Measurements from ENCODE around the gene UBXN11.

The UBXN11 gene

DNA sequence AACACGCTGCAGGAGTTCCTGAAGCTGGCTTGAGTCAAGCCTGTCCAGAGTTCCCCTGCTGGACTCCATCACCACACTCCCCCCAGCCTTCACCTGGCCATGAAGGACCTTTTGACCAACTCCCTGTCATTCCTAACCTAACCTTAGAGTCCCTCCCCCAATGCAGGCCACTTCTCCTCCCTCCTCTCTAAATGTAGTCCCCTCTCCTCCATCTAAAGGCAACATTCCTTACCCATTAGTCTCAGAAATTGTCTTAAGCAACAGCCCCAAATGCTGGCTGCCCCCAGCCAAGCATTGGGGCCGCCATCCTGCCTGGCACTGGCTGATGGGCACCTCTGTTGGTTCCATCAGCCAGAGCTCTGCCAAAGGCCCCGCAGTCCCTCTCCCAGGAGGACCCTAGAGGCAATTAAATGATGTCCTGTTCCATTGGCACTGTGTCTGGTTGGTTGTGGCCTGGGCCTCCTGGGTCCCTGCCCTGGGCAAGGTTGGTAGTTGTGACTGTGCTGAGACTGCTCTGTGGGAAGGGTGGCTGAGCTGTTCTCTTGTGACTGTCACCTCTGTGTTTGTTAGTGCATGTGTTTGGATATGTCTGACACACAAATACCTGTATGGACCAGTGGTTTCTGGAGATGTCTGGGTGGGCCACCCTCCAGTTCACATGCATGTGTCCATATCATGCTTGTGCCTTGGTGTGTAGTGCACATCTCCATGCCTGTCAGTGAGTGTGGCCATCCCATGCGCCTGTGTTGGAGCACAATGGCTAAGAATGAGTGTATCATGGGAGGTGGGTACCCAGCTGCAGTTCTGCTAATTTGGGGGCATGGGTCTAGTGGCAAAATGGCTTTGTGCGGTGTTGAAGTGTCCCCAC lies 25.1 kb downstream of the UBXN11 start:
- Histone ChIP-seq H4K20me1 (ENCODE audit: low read depth, low read length) (no peaks in the 10 kb centered on the region; the same call in 1 of the 2 replicates), H3K9ac (ENCODE audit: low read length) (peak overlapping the region; percentile 72; the same call in 1 of the 2 replicates), H3K27me3 (ENCODE audit: low read length) (no peaks in the 10 kb centered on the region), H3K9me3 (ENCODE audit: insufficient read depth, low read length) (no peaks in the 10 kb centered on the region), H2AFZ (ENCODE audit: low read depth, low read length, severe bottlenecking) (no peak overlapping the region), H3K9me2 (replicated peaks; ENCODE audit: insufficient read depth, low read length) (no peaks in the 10 kb centered on the region), H3F3A (ENCODE audit: insufficient read depth) (peaks cover 23% of the 10 kb centered on the region), H3K4me3 (ENCODE audit: insufficient read depth, low read length, poor library complexity, severe bottlenecking) (no peak overlapping the region), H3K27ac (ENCODE audit: low read depth, low read length) (peak overlapping the region; percentile 36), H3K79me2 (ENCODE audit: insufficient read depth, low read length) (peaks cover 4% of the 10 kb centered on the region; the same call in 1 of the 2 replicates), H3K36me3 (ENCODE audit: low read length) (no peaks in the 10 kb centered on the region), H3K4me2 (ENCODE audit: low read depth, low read length, poor library complexity, severe bottlenecking) (peak overlapping the region; percentile 77)
- TF ChIP-seq EZH2phosphoT487 (conservative IDR thresholded peaks at IDR 0.05; ENCODE audit: low read length) (no peak), CTCF (IDR thresholded peaks at IDR 0.05; ENCODE audit: insufficient read depth, low read length, poor library complexity, severe bottlenecking) (no peak)

DNA sequence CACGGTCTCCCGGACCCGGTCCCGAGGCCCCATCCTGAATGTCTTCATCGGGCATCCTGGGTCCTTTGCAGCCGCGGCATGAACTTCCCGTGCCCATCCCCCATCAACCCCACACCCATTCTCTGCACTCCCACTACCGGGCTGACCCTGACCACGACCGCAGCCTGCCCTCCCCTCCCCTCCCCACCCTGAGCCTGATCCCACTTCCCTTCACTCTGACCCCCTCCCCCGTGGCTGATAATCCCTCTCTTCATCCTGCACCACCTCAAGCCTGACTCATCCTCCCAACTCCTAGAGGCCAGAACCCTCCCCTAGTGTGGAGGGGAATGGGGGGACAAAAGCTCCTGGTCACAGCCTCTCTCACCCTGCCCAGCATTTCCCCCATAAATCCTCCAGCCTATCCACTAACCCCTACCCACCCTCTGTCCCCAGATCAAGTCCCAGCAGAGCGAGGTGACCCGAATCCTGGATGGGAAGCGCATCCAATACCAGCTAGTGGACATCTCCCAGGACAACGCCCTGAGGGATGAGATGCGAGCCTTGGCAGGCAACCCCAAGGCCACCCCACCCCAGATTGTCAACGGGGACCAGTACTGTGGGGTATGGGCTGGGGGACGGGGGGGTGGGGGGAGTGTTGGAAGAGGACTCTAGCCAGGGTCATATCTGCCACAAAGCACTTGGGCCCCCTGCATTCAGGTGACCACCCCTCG lies 25.9 kb downstream of the UBXN11 start:
- Histone ChIP-seq H3K79me2 (ENCODE audit: insufficient read depth, low read length) (peaks cover 4% of the 10 kb centered on the region; the same call in 1 of the 2 replicates), H3K9me2 (replicated peaks; ENCODE audit: insufficient read depth, low read length) (no peaks in the 10 kb centered on the region), H2AFZ (ENCODE audit: low read depth, low read length, severe bottlenecking) (peak overlapping the region; percentile 46), H3K4me3 (ENCODE audit: insufficient read depth, low read length, poor library complexity, severe bottlenecking) (peak overlapping the region; percentile 60), H3K9ac (ENCODE audit: low read length) (peak overlapping the region; percentile 72), H3K9me3 (ENCODE audit: insufficient read depth, low read length) (no peaks in the 10 kb centered on the region), H3K4me2 (ENCODE audit: low read depth, low read length, poor library complexity, severe bottlenecking) (peak overlapping the region; percentile 77), H3K27me3 (ENCODE audit: low read length) (no peaks in the 10 kb centered on the region), H3K27ac (ENCODE audit: low read depth, low read length) (peak overlapping the region; percentile 78), H4K20me1 (ENCODE audit: low read depth, low read length) (no peaks in the 10 kb centered on the region; the same call in 1 of the 2 replicates), H3F3A (ENCODE audit: insufficient read depth) (peaks cover 19% of the 10 kb centered on the region), H3K36me3 (ENCODE audit: low read length) (no peaks in the 10 kb centered on the region)
- TF ChIP-seq CTCF (IDR thresholded peaks at IDR 0.05; ENCODE audit: insufficient read depth, low read length, poor library complexity, severe bottlenecking) = no peak
- TF ChIP-seq EZH2phosphoT487 (conservative IDR thresholded peaks at IDR 0.05; ENCODE audit: low read length) = no peak

DNA sequence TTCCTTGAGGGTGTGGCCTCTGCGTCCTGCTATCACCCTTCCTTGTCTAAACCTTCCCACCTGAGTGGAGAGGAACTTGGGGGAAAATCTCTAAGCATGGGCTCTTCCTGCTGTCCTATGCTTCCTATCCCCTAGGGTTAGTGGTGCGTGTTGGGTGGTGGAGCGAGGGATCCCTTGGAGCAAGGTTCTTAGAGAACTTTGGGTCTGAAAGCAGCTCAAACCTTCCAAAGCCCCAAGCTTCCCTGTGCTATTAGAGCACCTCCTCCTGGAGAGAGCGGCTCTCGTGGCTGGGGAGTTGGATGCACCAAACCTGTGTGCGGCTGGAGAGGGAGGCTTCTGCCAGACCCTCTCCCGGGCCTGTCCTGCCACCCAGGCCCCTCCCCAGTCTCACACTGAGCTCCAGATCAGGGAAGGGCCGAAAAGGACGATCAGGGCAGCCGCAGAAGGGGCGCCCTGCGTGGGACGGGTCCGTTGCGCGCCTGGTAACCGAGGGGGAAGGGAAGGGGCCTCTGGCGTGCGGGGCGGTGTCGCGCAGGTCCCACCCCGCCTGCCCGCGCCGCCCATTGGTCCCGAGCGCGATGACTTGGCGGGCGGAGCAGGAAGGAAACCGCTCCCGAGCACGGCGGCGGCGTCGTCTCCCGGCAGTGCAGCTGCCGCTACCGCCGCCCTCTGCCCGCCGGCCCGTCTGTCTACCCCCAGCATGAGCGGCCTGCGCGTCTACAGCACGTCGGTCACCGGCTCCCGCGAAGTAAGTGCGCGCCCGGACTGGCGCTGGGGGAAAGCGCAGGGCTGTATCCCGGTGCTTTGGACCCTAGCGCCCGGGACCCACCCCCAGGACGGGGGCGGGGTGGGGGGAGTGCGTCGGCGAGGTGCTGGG lies 26.7 kb downstream of the UBXN11 start, which contains the start of gene SH3BGRL3:
Gene SH3BGRL3, plus strand, starts transcription at position 631 of the 877 bp plus-strand sequence. Its CDS starts 70 bp downstream, at position 701.
- no peaks in the 10 kb centered on the region for H3K36me3 ChIP-seq (ENCODE audit: low read length)
- peaks cover 19% of the 10 kb centered on the region for H3F3A ChIP-seq (ENCODE audit: insufficient read depth)
- H3K9me3 ChIP-seq (ENCODE audit: insufficient read depth, low read length) = no peaks in the 10 kb centered on the region
- no peaks in the 10 kb centered on the region for H3K27me3 ChIP-seq (ENCODE audit: low read length)
- no peak for TF ChIP-seq EZH2phosphoT487 (conservative IDR thresholded peaks at IDR 0.05; ENCODE audit: low read length)
- peak; percentile 20 for TF ChIP-seq CTCF (IDR thresholded peaks at IDR 0.05; ENCODE audit: insufficient read depth, low read length, poor library complexity, severe bottlenecking)
- peak within 1 kb of the TSS; percentile 77 for H3K4me2 ChIP-seq (ENCODE audit: low read depth, low read length, poor library complexity, severe bottlenecking)
- peaks cover 4% of the 10 kb centered on the region; the same call in 1 of the 2 replicates for H3K79me2 ChIP-seq (ENCODE audit: insufficient read depth, low read length)
- no peaks in the 10 kb centered on the region; the same call in 1 of the 2 replicates for H4K20me1 ChIP-seq (ENCODE audit: low read depth, low read length)
- H2AFZ ChIP-seq (ENCODE audit: low read depth, low read length, severe bottlenecking) = peak within 1 kb of the TSS; percentile 46
- H3K27ac ChIP-seq (ENCODE audit: low read depth, low read length) = peak within 1 kb of the TSS; percentile 78
- no peaks in the 10 kb centered on the region for H3K9me2 ChIP-seq (replicated peaks; ENCODE audit: insufficient read depth, low read length)
- peak within 1 kb of the TSS; percentile 60 for H3K4me3 ChIP-seq (ENCODE audit: insufficient read depth, low read length, poor library complexity, severe bottlenecking)
- peak within 1 kb of the TSS; percentile 72 for H3K9ac ChIP-seq (ENCODE audit: low read length)
